ENCODE results near the gene C20orf173. TPM values are rescaled to one million over a fixed set of nuclear protein-coding genes. Genes with fewer than 3 reads are reported as not detected.

C20orf173 gene
- total and polyA plus RNA-seq, 2 donors from 2014 or later = not detected

DNA sequence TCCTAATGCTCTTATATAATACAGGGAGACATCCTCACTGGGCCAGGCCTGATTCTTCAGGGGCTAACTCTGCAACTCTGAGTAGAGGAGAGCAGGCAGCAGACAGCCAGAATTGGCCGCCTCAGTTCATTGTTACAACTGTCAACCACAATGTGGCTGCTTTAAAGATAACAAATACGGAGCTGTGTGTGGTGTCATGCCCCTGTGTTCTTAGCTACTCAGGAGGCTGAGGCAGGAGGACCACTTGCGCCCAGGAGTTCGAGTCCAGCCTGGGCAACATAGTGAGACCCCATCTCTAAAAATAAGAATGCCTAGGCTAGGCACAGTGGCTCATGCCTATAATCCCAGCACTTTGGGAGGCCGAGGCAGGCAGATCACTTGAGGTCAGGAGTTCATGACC, 39.7 kb downstream of the C20orf173 start:
- H3K9ac ChIP-seq (ENCODE audit: low read length in 3 of 3) = no peak overlapping the region
- no peak overlapping the region for H3K4me3 ChIP-seq (ENCODE audit: low read length in 3 of 3)
- peaks cover 2 to 25% (median 20%) of the 10 kb centered on the region in 3 donors for H3K36me3 ChIP-seq (ENCODE audit: control insufficient read depth in 2 of 3, insufficient read depth in 3 of 3, low read length in 3 of 3)
- H3K27ac ChIP-seq (ENCODE audit: low read depth in 2 of 2, low read length in 2 of 2) = no peak overlapping the region
- DNase-seq (no peak), FAIRE-seq (no peak)
- no peak for TF ChIP-seq CTCF (IDR thresholded peaks at IDR 0.05; ENCODE audit: borderline replicate concordance, extremely low read depth, insufficient read depth)
- H3K4me1 ChIP-seq (ENCODE audit: control insufficient read depth in 2 of 3, insufficient read depth in 2 of 3, low read depth in 1 of 3, low read length in 3 of 3) = no peaks in the 10 kb centered on the region
- intact Hi-C loops (cut with DNase I) = no loop called here
- no peaks in the 10 kb centered on the region for H3K9me3 ChIP-seq (ENCODE audit: control insufficient read depth in 2 of 3, insufficient read depth in 1 of 3, low read length in 3 of 3)
- no peaks in the 10 kb centered on the region for H3K27me3 ChIP-seq (ENCODE audit: control insufficient read depth, insufficient read depth, low read length)

DNA sequence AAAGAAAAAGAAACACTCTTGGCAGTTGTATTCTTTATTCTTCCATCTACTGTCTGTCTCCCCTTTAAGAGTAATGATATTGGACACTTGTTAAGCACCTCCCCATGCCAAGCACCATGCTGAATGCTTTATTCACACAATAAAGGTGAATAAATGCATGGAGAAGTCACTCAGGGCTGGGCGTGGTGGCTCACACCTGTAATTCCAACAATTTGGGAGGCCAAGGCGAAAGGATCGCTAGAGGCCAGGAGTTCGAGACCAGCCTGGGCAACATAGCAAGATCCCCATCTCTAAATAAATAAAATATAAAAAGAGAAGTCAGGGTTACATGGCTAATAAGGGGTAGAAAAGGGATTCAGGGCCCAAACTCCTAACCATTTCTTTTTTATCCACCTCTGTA, 42.0 kb downstream of the C20orf173 start:
- peaks cover 4 to 11% (median 9%) of the 10 kb centered on the region in 3 donors for H3K36me3 ChIP-seq (ENCODE audit: control insufficient read depth in 2 of 3, insufficient read depth in 3 of 3, low read length in 3 of 3)
- no peaks in the 10 kb centered on the region for H3K9me3 ChIP-seq (ENCODE audit: control insufficient read depth in 2 of 3, insufficient read depth in 1 of 3, low read length in 3 of 3)
- no peak overlapping the region for H3K27ac ChIP-seq (ENCODE audit: low read depth in 2 of 2, low read length in 2 of 2)
- H3K4me1 ChIP-seq (ENCODE audit: control insufficient read depth in 2 of 3, insufficient read depth in 2 of 3, low read depth in 1 of 3, low read length in 3 of 3) = no peaks in the 10 kb centered on the region
- TF ChIP-seq CTCF (IDR thresholded peaks at IDR 0.05; ENCODE audit: borderline replicate concordance, extremely low read depth, insufficient read depth) = no peak
- FAIRE-seq = no peak
- intact Hi-C loops (cut with DNase I) = no loop called here
- no peak overlapping the region for H3K4me3 ChIP-seq (ENCODE audit: low read length in 3 of 3)
- no peaks in the 10 kb centered on the region for H3K27me3 ChIP-seq (ENCODE audit: control insufficient read depth, insufficient read depth, low read length)
- H3K9ac ChIP-seq (ENCODE audit: low read length in 3 of 3) = no peak overlapping the region
- DNase-seq = no peak

GRCh38 chr20:35479798-35480197, 49.7 kb downstream of the C20orf173 start:
- Histone ChIP-seq H3K27me3 (ENCODE audit: control insufficient read depth, insufficient read depth, low read length) (no peaks in the 10 kb centered on the region), H3K9ac (ENCODE audit: low read length in 3 of 3) (no peak overlapping the region), H3K36me3 (ENCODE audit: control insufficient read depth in 2 of 3, insufficient read depth in 3 of 3, low read length in 3 of 3) (peaks cover 8 to 38% (median 23%) of the 10 kb centered on the region in 3 donors), H3K4me3 (ENCODE audit: low read length in 3 of 3) (no peak overlapping the region), H3K27ac (ENCODE audit: low read depth in 2 of 2, low read length in 2 of 2) (no peak overlapping the region), H3K4me1 (ENCODE audit: control insufficient read depth in 2 of 3, insufficient read depth in 2 of 3, low read depth in 1 of 3, low read length in 3 of 3) (no peaks in the 10 kb centered on the region), H3K9me3 (ENCODE audit: control insufficient read depth in 2 of 3, insufficient read depth in 1 of 3, low read length in 3 of 3) (no peaks in the 10 kb centered on the region)
- no peak for FAIRE-seq
- intact Hi-C loops (cut with DNase I) = no loop called here
- no peak for TF ChIP-seq CTCF (IDR thresholded peaks at IDR 0.05; ENCODE audit: borderline replicate concordance, extremely low read depth, insufficient read depth)
- no peak for DNase-seq

Measured in kidney (tissue), 14 donors.